GM12878 (cell line): ENCODE data around the gene ARHGEF10L. TPM values are rescaled to one million over a fixed set of nuclear protein-coding genes. Genes with fewer than 3 reads are reported as not detected.

Experiments used
- ATAC-seq: fragments of 200-7000 bp; cut with Tn5 transposase; 3 replicates; pipeline ENCODE4 v1.9.1; 2020; ENCODE audit warnings: mild to moderate bottlenecking, moderate library complexity
- BruUV-seq: library from RNA; stranded (reverse); fragments of 400-500 nt; replicated peaks from 2 replicates; lab custom pipeline; 2021; lab: Mats Ljungman, UMichigan
- CTCF ChIA-PET: fragments of 300-600 bp; sonication (Branson Sonifier 250); formaldehyde crosslinking; extraction: SDS; loops from one replicate; lab custom pipeline; 2021; ENCODE audit warnings: inconsistent platforms; lab: Yijun Ruan, JAX
- POLR2A ChIA-PET: fragments of 350-600 bp; formaldehyde crosslinking; extraction: SDS; loops from one replicate; lab custom pipeline; 2021; ENCODE audit warnings: inconsistent platforms; lab: Charles Lee
- RAD21 ChIA-PET: fragments of 300-600 bp; sonication (Branson Sonifier 250); formaldehyde crosslinking; loops from one replicate; lab custom pipeline; 2023; ENCODE audit warnings: antibody characterized with exemption; ENCODE audit not compliant: unreplicated experiment; lab: Charles Lee
- SMC1A ChIA-PET: fragments of 300-600 bp; sonication (Branson Sonifier 250); formaldehyde crosslinking; loops from one replicate; lab custom pipeline; 2023; ENCODE audit not compliant: unreplicated experiment, uncharacterized antibody; lab: Charles Lee
- DNase-seq: peaks from one replicate; pipeline ENCODE4 v3.0.0-alpha.2; 2011; ENCODE audit warnings: low read depth, low spot score
- FAIRE-seq: peaks from 3 replicates; lab custom pipeline; 2011; peaks lifted over from hg19 to GRCh38; lab: Jason Lieb, UNC
- H2AFZ ChIP-seq: 2 replicates; pipeline ENCODE4 v1.6.0; 2011; ENCODE audit warnings: low read depth, low read length, control low read depth; ENCODE audit not compliant: control insufficient read depth
- H3K27ac ChIP-seq: 2 replicates; pipeline ENCODE4 v1.5.1; 2011; ENCODE audit warnings: control low read depth; ENCODE audit not compliant: control insufficient read depth, insufficient read depth
- H3K27me3 ChIP-seq, 2 experiments: replicated peaks in 1 of 2; 2 replicates each; pipeline versions ENCODE4 v1.6.0 to v1.6.1; 2011; ENCODE audit warnings: low read length in 1 of 2; ENCODE audit not compliant: control insufficient read depth in 2 of 2, insufficient read depth in 2 of 2
- H3K36me3 ChIP-seq, 2 experiments: 2 replicates each; pipeline ENCODE4 v1.5.1; 2011; ENCODE audit warnings: low read length in 1 of 2; ENCODE audit not compliant: control insufficient read depth in 2 of 2, insufficient read depth in 2 of 2
- H3K4me1 ChIP-seq: 2 replicates; pipeline ENCODE4 v1.6.1; 2011; ENCODE audit warnings: mild to moderate bottlenecking, low read length, moderate library complexity, mixed read lengths; ENCODE audit not compliant: control insufficient read depth, insufficient read depth
- H3K4me2 ChIP-seq: 2 replicates; pipeline ENCODE4 v1.6.0; 2011; ENCODE audit warnings: control low read depth; ENCODE audit not compliant: control insufficient read depth, insufficient read depth
- H3K4me3 ChIP-seq: fragments of 200-600 bp; sonication (generic); 2 replicates; pipeline ENCODE4 v1.5.1; 2016
- H3K79me2 ChIP-seq: 2 replicates; pipeline ENCODE4 v1.6.0; 2011; ENCODE audit warnings: low read length; ENCODE audit not compliant: control insufficient read depth, insufficient read depth
- H3K9ac ChIP-seq: 2 replicates; pipeline ENCODE4 v1.8.0; 2011; ENCODE audit warnings: low read length, control low read depth, mixed read lengths; ENCODE audit not compliant: control insufficient read depth, insufficient read depth
- H3K9me3 ChIP-seq: replicated peaks from 3 replicates; pipeline ENCODE4 v1.5.1; 2011; ENCODE audit warnings: mild to moderate bottlenecking, low read length; ENCODE audit not compliant: control insufficient read depth, insufficient read depth
- H4K20me1 ChIP-seq: 2 replicates; pipeline ENCODE4 v1.6.0; 2011; ENCODE audit not compliant: control insufficient read depth, insufficient read depth
- ATF7 ChIP-seq: fragments of 450-650 bp; IDR thresholded peaks from 2 replicates; pipeline ENCODE4 v1.6.1; 2016; ENCODE audit warnings: low read depth, mild to moderate bottlenecking
- BMI1 ChIP-seq: fragments of 450-650 bp; IDR thresholded peaks from 2 replicates; pipeline ENCODE4 v1.6.1; 2016; ENCODE audit warnings: mild to moderate bottlenecking, moderate library complexity, borderline replicate concordance
- ETV6 ChIP-seq, 2 experiments: fragments of 450-650 bp in 1 of 2; IDR thresholded peaks in 1 of 2; conservative IDR thresholded peaks in 1 of 2; 2 replicates each; pipeline ENCODE4 v1.6.1; 2014; ENCODE audit warnings: antibody characterized with exemption in 1 of 2, borderline replicate concordance in 1 of 2, low read depth in 1 of 2, mild to moderate bottlenecking in 1 of 2, moderate library complexity in 1 of 2
- IRF3 ChIP-seq: fragments of 450-650 bp; IDR thresholded peaks from 2 replicates; pipeline ENCODE4 v1.6.1; 2014; ENCODE audit warnings: mild to moderate bottlenecking
- MTA2 ChIP-seq: fragments of 450-650 bp; IDR thresholded peaks from 2 replicates; pipeline ENCODE4 v1.6.1; 2016; ENCODE audit warnings: low read depth, mild to moderate bottlenecking, moderate library complexity
- MTA3 ChIP-seq: IDR thresholded peaks from 2 replicates; pipeline ENCODE4 v1.6.1; 2012; ENCODE audit warnings: low read length, inconsistent platforms, borderline replicate concordance
- MXI1 ChIP-seq: fragments of 150-350 bp; IDR thresholded peaks from 2 replicates; pipeline ENCODE4 v1.6.1; 2011; ENCODE audit warnings: low read depth, mild to moderate bottlenecking, inconsistent platforms, low read length, improper control_type of control experiment
- NR2F1 ChIP-seq: fragments of 450-650 bp; conservative IDR thresholded peaks from 2 replicates; pipeline ENCODE4 v1.6.1; 2017; ENCODE audit warnings: mild to moderate bottlenecking
- POLR2AphosphoS2 ChIP-seq: IDR thresholded peaks from 2 replicates; pipeline ENCODE4 v1.6.1; 2011; ENCODE audit warnings: low read depth, mild to moderate bottlenecking, low read length, improper control_type of control experiment, moderate library complexity
- RBBP5 ChIP-seq: fragments of 200-600 bp; sonication (generic); conservative IDR thresholded peaks from 2 replicates; pipeline ENCODE4 v1.6.1; 2016
- REST ChIP-seq: IDR thresholded peaks from 2 replicates; pipeline ENCODE4 v1.6.1; 2012; ENCODE audit warnings: mild to moderate bottlenecking, low read depth, low read length
- SUPT20H ChIP-seq: IDR thresholded peaks from 2 replicates; pipeline ENCODE4 v1.6.1; 2011; ENCODE audit warnings: low read depth, mild to moderate bottlenecking, low read length, moderate library complexity, borderline replicate concordance; ENCODE audit not compliant: control insufficient read depth
- ZNF217 ChIP-seq: fragments of 450-650 bp; IDR thresholded peaks from 2 replicates; pipeline ENCODE4 v1.6.1; 2017; ENCODE audit warnings: antibody characterized with exemption, mild to moderate bottlenecking
- WGBS: methylation state at CpG from one replicate; pipeline ENCODE4 v1.1.6; 2016; ENCODE audit warnings: low lambda C conversion rate; ENCODE audit not compliant: insufficient replicate concordance, insufficient coverage; ENCODE audit errors: missing lambda C conversion rate; 5-methylcytosine and 5-hydroxymethylcytosine counted together
- in situ Hi-C: fragments of 300-500 bp; cut with MboI; formaldehyde crosslinking; loops from 9 replicates; pipeline ENCODE4 v1.14.3; 2018; ENCODE audit warnings: mixed read lengths
- intact Hi-C: fragments of 100-400 bp; cut with micrococcal nuclease; formaldehyde crosslinking; loops from one replicate; pipeline ENCODE4 v1.14.2; 2022; ENCODE audit not compliant: unreplicated experiment
- polyA plus RNA-seq, 11 experiments: library from polyadenylated mRNA; depleted of rRNA in 4 of 11; unstranded in 6 of 11; stranded (reverse) in 5 of 11; fragments of >200 nt; fragmentation: Nextera tagmentation in 4 of 11; fragmentation: Illumina TruSeq in 1 of 11; extraction: Ambion mirVana in 4 of 11; extraction: Trizol in 1 of 11; gene quantifications; 1 replicate in 1 of 11; 2 replicates in 10 of 11; pipeline versions ENCODE4 v1.2.1 to v1.2.3, GENCODE V29; 2011 to 2016; ENCODE audit warnings: inconsistent platforms in 2 of 11, missing spikeins in 2 of 11, low read depth in 1 of 11
- total RNA-seq, 4 experiments: library from RNA; depleted of rRNA in 3 of 4; stranded (reverse); fragments of >200 nt in 3 of 4; fragmentation: Illumina TruSeq in 1 of 4; extraction: Trizol in 1 of 4; gene quantifications; 2 replicates each; pipeline versions ENCODE4 v1.2.1 to v1.2.3, GENCODE V29; 2013 to 2021
- TF ChIP-seq, protein P1 (sequence below): fragments of 450-650 bp; formaldehyde crosslinking; IDR thresholded peaks from 2 replicates; pipeline ENCODE4 v1.4.0; 2020; ENCODE audit warnings: mild to moderate bottlenecking, moderate library complexity

ARHGEF10L gene
- total and polyA plus RNA-seq, 10 of the 15 experiments (the other 5 are each of a cell fraction or from before 2014, with no cell fraction given), result 0.05 to 0.94 (median 0.28) TPM; not detected in 2

DNA sequence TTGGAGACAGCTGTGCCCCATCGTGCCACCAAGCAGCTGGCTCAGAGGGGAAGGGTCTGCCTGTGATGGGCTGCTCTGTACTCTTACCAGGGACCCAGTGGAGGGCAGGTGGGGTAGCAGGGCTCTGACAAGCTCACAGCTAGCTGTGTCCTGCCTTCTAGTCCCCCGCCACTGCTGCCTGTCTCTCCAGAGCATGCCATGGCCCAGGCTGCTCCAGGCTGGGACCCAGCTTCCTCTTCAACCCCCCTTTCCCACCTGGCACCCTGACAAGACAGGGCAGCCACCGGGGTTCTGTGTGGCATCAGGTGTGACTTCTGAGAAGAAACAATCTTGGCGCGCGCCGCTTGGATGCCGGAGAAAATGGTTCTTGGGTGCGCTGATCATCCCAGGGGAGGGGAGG lies 123.3 kb downstream of the ARHGEF10L start (continued):
- TF ChIP-seq MXI1, result no peak
- no peak for TF ChIP-seq SUPT20H

GRCh38 chr1:17663646-17664045 lies 124.1 kb downstream of the ARHGEF10L start:
- ChIA-PET CTCF (interaction anchor here (0.6 to 1.5 kb wide), 4 partner anchors 81 to 918 kb away, joined by 3 to 6 read pairs (median 4); no protein-coding TSS in a partner anchor), RAD21 (interaction anchor here (1.0 kb wide), 1 partner anchor 638 kb away, joined by 3 read pairs; no protein-coding TSS in a partner anchor), SMC1A (interaction anchor here (1.2 kb wide), 1 partner anchor 162 kb away, joined by 3 read pairs; no protein-coding TSS in a partner anchor), POLR2A (no interaction called here)
- 12% methylated on average over 5 of the region's 5 CpGs for WGBS
- Histone ChIP-seq H3K4me1 (no peaks in the 10 kb centered on the region), H3K27ac (no peak overlapping the region), H3K79me2 (no peaks in the 10 kb centered on the region), H4K20me1 (no peaks in the 10 kb centered on the region), H3K4me3 (no peak overlapping the region), H3K27me3 (no peaks in the 10 kb centered on the region), H3K9ac (no peak overlapping the region), H3K36me3 (no peaks in the 10 kb centered on the region), H3K4me2 (no peak overlapping the region), H3K9me3 (no peaks in the 10 kb centered on the region), H2AFZ (no peak overlapping the region)
- BruUV-seq, result no TSS peak
- ATAC-seq (no peak), FAIRE-seq (no peak), DNase-seq (no peak)
- intact Hi-C loops (loop anchor here (10.0 kb wide), 1 partner anchor 921 kb away; no protein-coding TSS in a partner anchor), in situ Hi-C loops (loop anchor here (10.0 kb wide), 1 partner anchor 431 kb away; no protein-coding TSS in a partner anchor)
- no peak for TF ChIP-seq POLR2AphosphoS2
- no peak for TF ChIP-seq NR2F1
- TF ChIP-seq ZNF217, result no peak
- TF ChIP-seq IRF3, result no peak
- TF ChIP-seq MTA3, result no peak
- TF ChIP-seq, protein P1, sequence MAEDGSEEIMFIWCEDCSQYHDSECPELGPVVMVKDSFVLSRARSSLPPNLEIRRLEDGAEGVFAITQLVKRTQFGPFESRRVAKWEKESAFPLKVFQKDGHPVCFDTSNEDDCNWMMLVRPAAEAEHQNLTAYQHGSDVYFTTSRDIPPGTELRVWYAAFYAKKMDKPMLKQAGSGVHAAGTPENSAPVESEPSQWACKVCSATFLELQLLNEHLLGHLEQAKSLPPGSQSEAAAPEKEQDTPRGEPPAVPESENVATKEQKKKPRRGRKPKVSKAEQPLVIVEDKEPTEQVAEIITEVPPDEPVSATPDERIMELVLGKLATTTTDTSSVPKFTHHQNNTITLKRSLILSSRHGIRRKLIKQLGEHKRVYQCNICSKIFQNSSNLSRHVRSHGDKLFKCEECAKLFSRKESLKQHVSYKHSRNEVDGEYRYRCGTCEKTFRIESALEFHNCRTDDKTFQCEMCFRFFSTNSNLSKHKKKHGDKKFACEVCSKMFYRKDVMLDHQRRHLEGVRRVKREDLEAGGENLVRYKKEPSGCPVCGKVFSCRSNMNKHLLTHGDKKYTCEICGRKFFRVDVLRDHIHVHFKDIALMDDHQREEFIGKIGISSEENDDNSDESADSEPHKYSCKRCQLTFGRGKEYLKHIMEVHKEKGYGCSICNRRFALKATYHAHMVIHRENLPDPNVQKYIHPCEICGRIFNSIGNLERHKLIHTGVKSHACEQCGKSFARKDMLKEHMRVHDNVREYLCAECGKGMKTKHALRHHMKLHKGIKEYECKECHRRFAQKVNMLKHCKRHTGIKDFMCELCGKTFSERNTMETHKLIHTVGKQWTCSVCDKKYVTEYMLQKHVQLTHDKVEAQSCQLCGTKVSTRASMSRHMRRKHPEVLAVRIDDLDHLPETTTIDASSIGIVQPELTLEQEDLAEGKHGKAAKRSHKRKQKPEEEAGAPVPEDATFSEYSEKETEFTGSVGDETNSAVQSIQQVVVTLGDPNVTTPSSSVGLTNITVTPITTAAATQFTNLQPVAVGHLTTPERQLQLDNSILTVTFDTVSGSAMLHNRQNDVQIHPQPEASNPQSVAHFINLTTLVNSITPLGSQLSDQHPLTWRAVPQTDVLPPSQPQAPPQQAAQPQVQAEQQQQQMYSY (CRISPR knock-in tag), result no peak
- TF ChIP-seq BMI1, result no peak
- TF ChIP-seq MTA2, result no peak
- TF ChIP-seq ETV6 (conservative IDR thresholded peaks at IDR 0.05 in 1 of 2, IDR thresholded peaks at IDR 0.05 in 1 of 2; ENCODE audit: borderline replicate concordance in 1 of 2, low read depth in 1 of 2), result no peak
- TF ChIP-seq RBBP5, result no peak
- no peak for TF ChIP-seq ATF7
- TF ChIP-seq REST, result no peak
